ENCODE results near the gene TMUB1.

Gene TMUB1

DNA sequence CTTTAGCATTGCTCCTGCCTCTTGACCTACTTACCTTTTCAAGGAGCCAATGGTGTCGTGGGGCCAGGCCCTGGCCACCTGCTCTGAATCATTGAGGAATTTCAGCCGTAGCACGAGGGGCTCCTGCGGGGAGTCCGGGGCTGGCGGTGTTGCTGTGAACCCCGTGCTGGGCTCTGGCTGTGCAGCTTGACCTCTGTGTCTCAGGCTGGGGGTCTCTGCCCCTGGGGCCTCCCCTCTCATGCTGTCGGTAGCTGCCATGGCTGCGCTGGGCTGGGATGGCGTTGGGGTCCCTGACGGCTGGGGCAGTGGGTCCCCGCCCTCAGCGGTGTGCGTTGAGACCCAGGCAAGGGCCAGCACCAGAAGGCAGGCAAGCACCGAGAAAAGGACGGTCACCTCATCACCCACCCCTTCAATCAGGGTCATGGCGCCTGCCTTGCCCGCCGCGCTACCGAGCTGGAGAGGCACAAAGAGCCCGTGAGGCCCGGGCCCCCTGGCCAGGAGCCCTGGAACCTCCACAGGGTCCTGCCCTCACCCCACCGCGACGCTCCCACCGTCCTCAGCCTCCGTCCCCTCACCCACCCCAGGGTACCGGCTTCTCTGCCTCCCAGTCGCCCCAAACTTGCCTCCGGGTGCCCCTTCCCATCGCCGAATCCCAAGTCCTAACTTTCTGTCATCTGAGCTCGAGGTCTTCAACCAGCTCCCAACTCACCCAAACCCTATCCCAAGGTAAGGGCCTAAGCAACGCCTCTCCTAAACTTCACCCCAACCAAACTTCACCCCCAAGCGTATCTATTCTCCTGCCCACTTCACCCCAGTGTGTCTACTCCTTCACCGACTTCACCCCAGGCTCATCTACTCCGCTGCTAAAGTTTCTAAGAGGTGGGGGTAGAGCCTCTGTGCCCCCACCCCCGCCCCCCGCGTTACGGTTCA, 887 bp downstream of the TMUB1 start:
- no peak for DNase-seq

- no peak for DNase-seq
Measured at GRCh38 chr7:151081170-151082101, 1.9 kb downstream of the TMUB1 start.

DNA sequence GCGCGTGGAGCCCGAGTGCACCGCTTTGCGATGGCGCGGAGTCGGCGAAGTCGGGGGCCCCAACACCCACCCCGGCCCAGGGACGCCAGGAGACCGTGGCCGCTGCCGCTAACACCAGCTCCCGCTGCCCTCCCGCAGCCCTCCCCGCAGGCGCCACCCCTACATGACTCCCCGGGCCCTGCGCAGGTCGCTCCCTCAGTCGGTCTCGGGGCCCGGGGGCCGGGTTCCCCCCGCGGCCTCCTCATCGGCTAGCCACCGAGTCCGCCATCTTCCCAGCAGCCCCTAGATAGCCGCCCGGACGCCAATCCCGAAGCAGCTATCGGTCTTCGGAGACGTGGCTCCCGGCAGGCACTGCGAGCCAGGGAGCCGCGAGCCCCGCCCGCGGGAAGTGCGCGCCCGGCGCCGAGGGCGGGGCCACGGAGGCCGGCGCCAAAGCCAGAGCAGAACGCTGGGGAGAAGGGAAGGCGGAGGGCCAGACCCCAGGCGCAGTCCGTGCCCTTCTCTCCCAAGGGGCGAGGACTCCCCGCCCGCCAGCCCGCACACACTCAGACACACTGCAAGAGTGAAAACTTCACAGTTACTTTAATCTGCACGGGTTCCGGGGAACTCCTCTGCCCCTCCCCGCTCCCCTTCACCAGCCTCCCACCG, 2.6 kb downstream of the TMUB1 start, which contains the start of gene FASTK:
FASTK (minus strand) TSS at position 288 of the 648 bp plus-strand sequence; CDS start at position 245, 43 bp downstream.
- peak; percentile 78 for DNase-seq

- no peak for DNase-seq
Measured at GRCh38 chr7:151080067-151080521, 3.2 kb downstream of the TMUB1 start.

- DNase-seq = no peak
Measured at GRCh38 chr7:151079199-151079910, 3.9 kb downstream of the TMUB1 start.

- DNase-seq = no peak
Measured at GRCh38 chr7:151078233-151079040, 4.9 kb downstream of the TMUB1 start.

GRCh38 chr7:151077705-151078232, 5.5 kb downstream of the TMUB1 start:
- DNase-seq = no peak

DNA sequence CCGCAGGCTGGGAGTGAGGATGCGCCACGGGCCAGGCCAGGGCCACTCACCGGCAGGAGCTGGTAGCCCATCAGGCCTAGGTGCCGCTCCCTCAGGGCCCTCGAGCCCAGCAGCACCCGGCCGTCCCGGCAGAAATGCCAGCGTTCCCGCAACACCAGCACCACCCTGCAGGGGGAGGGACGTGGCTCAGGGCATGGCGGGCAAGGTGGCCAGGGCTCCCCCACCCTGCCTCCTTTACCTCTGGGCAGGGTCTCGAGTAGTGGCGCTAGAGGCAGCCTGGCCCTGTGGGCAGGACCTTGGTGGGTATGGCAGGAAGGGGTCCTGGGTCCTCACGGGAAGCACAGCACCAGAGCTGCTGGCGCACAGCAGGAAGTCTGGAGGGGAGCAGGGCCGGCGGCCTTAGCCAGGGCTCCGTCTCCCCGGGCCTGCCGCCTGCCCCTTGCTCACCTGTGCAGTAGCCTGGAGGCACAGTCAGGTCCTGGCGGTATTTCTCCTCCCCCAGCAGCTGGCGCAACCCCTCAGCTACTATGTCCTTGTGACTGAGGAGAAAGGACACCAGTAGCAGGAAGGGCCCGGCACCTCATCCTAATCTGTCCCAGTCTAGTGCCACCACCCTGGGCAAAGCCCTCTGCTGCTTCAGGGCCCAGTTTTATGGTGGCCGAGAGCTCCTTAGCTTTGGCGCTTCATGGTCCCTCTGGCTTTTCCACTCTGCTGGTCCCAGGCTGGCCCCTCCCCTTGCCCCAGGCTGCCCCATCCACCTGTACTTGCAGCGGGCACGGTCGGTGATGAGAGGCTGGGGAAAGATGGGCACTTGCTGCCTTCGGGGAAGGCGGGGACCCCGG, 6.2 kb downstream of the TMUB1 start:
- no peak for DNase-seq

DNA sequence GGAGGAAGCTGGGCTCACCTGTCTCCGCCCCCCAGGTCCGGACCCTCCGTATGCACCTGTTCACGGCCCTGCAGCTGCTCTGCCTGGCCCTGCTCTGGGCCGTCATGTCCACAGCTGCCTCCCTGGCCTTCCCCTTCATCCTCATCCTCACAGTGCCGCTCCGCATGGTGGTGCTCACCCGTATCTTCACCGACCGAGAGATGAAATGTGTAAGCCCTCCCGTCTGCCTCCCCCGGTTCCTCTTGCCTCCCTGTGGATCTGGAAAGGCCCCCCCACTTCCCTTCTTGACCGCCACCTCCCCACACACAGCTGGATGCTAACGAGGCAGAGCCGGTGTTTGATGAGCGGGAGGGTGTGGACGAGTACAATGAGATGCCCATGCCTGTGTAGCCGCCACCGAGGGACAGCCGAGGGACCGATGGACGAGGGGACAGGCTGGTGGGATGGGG, 7.3 kb downstream of the TMUB1 start:
- DNase-seq = no peak

DNA sequence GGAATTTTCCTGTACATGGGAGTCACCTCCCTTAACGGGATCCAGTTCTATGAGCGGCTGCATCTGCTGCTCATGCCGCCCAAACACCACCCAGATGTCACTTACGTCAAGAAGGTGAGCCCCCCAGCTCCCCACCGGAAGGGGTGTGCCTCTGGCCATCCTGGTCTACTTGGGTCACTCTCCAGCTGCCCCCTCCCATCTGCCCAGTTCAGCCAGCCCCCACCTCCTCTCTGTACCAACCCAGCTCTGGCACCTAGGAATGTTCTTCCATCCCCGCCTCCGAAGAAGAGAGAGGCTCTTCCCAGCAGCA, 7.7 kb downstream of the TMUB1 start:
- no peak for DNase-seq

GRCh38 chr7:151074817-151075661, 8.3 kb downstream of the TMUB1 start:
- DNase-seq = no peak

DNA sequence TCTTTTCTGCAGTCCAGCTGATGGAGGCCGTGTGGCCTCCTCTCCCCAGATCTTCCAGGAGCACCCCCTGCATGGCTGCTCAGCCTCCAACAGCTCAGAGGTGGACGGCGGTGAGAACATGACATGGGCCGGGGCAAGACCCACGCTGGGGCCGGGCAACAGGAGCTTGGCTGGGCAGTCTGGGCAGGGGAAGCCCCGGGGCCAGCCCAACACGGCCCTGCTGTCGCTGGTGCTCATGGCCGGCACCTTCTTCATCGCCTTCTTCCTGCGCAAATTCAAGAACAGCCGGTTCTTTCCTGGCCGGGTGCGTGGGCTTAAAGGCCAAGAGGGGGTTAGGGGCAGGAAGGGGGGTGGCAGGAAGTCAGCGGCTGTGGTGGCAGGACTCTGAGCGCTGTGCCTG, 9.3 kb downstream of the TMUB1 start:
- no peak for DNase-seq

- DNase-seq = no peak
Measured at GRCh38 chr7:151071032-151071866, 12.0 kb downstream of the TMUB1 start.

DNA sequence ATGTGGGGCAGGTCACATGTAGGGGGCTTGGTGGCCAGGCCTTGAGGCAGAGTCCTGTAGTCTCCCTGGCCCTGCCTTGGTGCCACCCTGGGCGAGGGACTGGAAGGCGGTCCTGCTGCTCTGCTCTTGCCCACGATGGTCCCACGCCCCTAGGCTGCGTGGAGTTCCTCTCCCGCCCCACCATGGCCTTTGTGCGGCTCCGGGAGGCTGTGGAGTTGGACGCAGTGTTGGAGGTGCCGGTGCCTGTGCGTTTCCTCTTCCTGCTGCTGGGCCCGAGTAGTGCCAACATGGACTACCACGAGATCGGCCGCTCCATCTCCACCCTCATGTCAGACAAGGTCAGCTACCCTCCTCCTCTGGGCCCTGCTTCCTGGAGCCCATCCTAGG, 12.7 kb downstream of the TMUB1 start:
- DNase-seq = no peak

- no peak for DNase-seq
Measured at GRCh38 chr7:151069841-151070573, 13.3 kb downstream of the TMUB1 start.

DNA sequence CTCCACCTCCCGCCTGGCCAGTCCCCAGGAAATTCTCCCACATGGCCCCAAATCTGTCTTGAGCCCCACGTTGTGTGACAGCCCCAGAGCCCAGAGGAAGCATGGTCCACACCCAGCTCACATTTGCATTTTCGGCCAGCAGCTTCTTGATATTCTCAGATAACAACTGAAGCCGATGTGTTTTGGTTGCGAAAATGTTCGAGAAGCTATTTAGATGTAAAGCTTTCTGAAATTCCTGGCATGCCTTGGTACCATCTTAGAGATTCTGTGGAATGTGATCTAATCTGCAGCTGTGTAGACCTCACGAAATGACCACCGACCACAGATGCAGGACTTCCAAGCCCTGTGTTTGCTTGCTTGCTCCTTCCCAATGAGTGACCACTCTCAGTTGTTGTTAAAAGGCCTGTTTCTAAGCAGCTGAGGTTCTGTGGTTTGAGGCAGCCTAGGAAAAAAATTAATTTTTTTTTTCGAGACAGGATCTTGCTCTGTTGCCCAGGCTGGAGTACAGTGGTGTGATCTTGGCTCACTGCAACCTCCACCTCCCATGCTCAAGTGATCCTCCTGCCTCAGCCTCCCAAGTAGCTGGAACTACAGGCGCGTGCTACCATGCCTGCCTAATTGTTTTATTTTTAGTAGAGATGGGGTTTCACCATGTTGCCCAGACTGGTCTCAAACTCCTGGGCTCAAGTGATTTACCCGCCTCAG, 15.1 kb downstream of the TMUB1 start:
- no peak for DNase-seq

Data from activated CD4-positive, alpha-beta T cell treated with anti-CD3 and anti-CD28 coated beads for 1 hour (primary cell).